PC-9 (cell line): ENCODE measurements around the gene EVI5L.

Source experiments
- CTCF ChIP-seq: fragments of 200-600 bp; sonication (generic); conservative IDR thresholded peaks from 2 replicates; pipeline ENCODE4 v1.6.1; 2017; ENCODE audit warnings: mixed run types, antibody characterized with exemption, mild to moderate bottlenecking, moderate library complexity
- EZH2 ChIP-seq: fragments of 200-600 bp; sonication (generic); IDR thresholded peaks from 2 replicates; pipeline ENCODE4 v1.8.0; 2017; ENCODE audit warnings: antibody characterized with exemption, low read depth

- no peak for TF ChIP-seq CTCF
- TF ChIP-seq EZH2, result no peak
Observed at GRCh38 chr19:7853770-7854128, 23.7 kb downstream of the EVI5L start.
